ENCODE results near the gene CACNG4. TPM values are rescaled to one million over a fixed set of nuclear protein-coding genes. Genes with fewer than 3 reads are reported as not detected.

The CACNG4 gene
- polyA plus RNA-seq, 1 experiment = 0.25 TPM

DNA sequence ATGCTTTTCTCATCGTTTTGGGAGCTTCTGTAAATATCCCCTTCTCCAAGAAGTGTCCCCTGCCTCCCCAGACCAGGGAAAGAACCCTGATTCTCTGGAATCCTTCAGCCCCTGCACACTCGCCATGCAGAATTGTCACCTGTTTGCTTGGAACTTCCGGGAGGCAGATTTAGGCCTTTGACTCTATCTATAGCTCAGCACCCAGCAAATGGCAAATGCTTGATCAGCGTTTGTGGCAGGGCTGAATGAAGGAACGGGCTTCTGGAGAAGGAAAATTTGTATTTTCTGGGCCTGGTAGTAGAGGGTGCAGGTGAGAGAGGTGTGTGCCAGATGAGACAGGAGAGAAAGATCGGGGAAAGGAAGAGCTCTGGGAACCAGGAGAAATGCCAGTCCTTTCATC lies 18.3 kb upstream of the CACNG4 start:
- CTCF ChIA-PET = no interaction called here
- DNase-seq (ENCODE audit: low read depth, low spot score) = no peak
- Histone ChIP-seq H3K9me3 (ENCODE audit: control insufficient read depth, insufficient read depth, low read length) (peaks cover 6% of the 10 kb centered on the region), H3K27ac (ENCODE audit: low read depth, low read length) (no peak overlapping the region), H3K27me3 (ENCODE audit: control insufficient read depth, insufficient read depth, low read length) (peaks cover 11% of the 10 kb centered on the region), H3K4me3 (ENCODE audit: low read depth, low read length) (no peak overlapping the region)
- TF ChIP-seq, protein P1, sequence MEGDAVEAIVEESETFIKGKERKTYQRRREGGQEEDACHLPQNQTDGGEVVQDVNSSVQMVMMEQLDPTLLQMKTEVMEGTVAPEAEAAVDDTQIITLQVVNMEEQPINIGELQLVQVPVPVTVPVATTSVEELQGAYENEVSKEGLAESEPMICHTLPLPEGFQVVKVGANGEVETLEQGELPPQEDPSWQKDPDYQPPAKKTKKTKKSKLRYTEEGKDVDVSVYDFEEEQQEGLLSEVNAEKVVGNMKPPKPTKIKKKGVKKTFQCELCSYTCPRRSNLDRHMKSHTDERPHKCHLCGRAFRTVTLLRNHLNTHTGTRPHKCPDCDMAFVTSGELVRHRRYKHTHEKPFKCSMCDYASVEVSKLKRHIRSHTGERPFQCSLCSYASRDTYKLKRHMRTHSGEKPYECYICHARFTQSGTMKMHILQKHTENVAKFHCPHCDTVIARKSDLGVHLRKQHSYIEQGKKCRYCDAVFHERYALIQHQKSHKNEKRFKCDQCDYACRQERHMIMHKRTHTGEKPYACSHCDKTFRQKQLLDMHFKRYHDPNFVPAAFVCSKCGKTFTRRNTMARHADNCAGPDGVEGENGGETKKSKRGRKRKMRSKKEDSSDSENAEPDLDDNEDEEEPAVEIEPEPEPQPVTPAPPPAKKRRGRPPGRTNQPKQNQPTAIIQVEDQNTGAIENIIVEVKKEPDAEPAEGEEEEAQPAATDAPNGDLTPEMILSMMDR (IDR thresholded peaks at IDR 0.05; ENCODE audit: low read depth, low read length) = no peak
- POLR2A ChIA-PET = no interaction called here

DNA sequence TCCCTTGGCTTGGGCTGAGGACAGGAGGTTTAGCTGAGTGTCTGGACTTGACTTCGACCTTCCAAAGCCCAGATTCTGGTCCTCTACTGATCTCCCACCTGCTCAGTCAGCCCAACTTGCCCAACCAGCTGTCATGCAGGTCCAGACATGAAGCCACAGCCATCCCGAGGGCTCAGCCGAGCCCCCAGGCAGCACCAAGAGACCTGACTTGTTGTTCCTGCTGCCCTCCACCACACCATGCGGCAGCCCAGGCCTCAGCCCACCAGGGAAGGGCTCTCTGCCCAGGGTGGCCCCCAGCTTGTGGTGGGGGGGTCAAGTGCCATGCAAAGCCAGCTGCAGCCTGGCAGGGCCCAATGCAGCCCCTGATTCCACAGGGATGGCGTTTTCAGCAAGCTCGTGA lies 17.2 kb upstream of the CACNG4 start:
- no peak overlapping the region for H3K4me3 ChIP-seq (ENCODE audit: low read depth, low read length)
- TF ChIP-seq, protein P1 (IDR thresholded peaks at IDR 0.05; ENCODE audit: low read depth, low read length) = no peak
- POLR2A ChIA-PET = no interaction called here
- H3K27me3 ChIP-seq (ENCODE audit: control insufficient read depth, insufficient read depth, low read length) = peaks cover 8% of the 10 kb centered on the region
- no peak for DNase-seq (ENCODE audit: low read depth, low spot score)
- CTCF ChIA-PET = no interaction called here
- H3K9me3 ChIP-seq (ENCODE audit: control insufficient read depth, insufficient read depth, low read length) = peaks cover 6% of the 10 kb centered on the region
- H3K27ac ChIP-seq (ENCODE audit: low read depth, low read length) = no peak overlapping the region

GRCh38 chr17:66948061-66948750 lies 16.3 kb upstream of the CACNG4 start:
- Histone ChIP-seq H3K27me3 (ENCODE audit: control insufficient read depth, insufficient read depth, low read length) (peaks cover 8% of the 10 kb centered on the region), H3K27ac (ENCODE audit: low read depth, low read length) (no peak overlapping the region), H3K4me3 (ENCODE audit: low read depth, low read length) (no peak overlapping the region), H3K9me3 (ENCODE audit: control insufficient read depth, insufficient read depth, low read length) (peaks cover 6% of the 10 kb centered on the region)
- TF ChIP-seq, protein P1 (IDR thresholded peaks at IDR 0.05; ENCODE audit: low read depth, low read length) = no peak
- CTCF ChIA-PET = no interaction called here
- POLR2A ChIA-PET = no interaction called here
- no peak for DNase-seq (ENCODE audit: low read depth, low spot score)

DNA sequence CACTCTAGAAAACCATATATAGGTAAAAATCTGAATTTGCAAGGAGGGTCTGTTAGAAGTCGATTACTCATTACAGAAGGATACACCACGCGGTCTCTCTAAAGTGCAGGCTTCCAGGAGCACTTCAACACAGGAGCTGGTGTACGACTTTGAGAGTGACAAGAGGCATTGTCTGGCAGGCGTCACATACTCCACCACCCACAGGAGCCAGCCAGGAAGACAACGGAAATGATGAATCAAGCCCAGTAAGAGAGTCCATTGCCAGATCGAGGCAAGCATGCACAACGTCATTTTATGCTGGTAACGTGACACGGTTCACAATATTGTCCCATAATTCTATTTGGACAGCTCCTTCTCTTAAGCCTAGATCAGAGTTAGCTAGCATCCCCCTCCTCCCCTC lies 15.0 kb upstream of the CACNG4 start:
- Histone ChIP-seq H3K27ac (ENCODE audit: low read depth, low read length) (no peak overlapping the region), H3K9me3 (ENCODE audit: control insufficient read depth, insufficient read depth, low read length) (peaks cover 6% of the 10 kb centered on the region), H3K27me3 (ENCODE audit: control insufficient read depth, insufficient read depth, low read length) (peaks cover 8% of the 10 kb centered on the region), H3K4me3 (ENCODE audit: low read depth, low read length) (no peak overlapping the region)
- CTCF ChIA-PET = no interaction called here
- no peak for DNase-seq (ENCODE audit: low read depth, low spot score)
- POLR2A ChIA-PET = no interaction called here
- TF ChIP-seq, protein P1 (IDR thresholded peaks at IDR 0.05; ENCODE audit: low read depth, low read length) = no peak

- Histone ChIP-seq H3K9me3 (ENCODE audit: control insufficient read depth, insufficient read depth, low read length) (peaks cover 6% of the 10 kb centered on the region), H3K4me3 (ENCODE audit: low read depth, low read length) (no peak overlapping the region), H3K27me3 (ENCODE audit: control insufficient read depth, insufficient read depth, low read length) (peaks cover 8% of the 10 kb centered on the region), H3K27ac (ENCODE audit: low read depth, low read length) (no peak overlapping the region)
- CTCF ChIA-PET = interaction anchor here (1.0 kb wide), 1 partner anchor 236 kb away, joined by 3 read pairs; no protein-coding TSS in a partner anchor
- POLR2A ChIA-PET = no interaction called here
- DNase-seq (ENCODE audit: low read depth, low spot score) = no peak
- TF ChIP-seq, protein P1 (IDR thresholded peaks at IDR 0.05; ENCODE audit: low read depth, low read length) = no peak
These were observed 14.2 kb upstream of the CACNG4 start for GRCh38 chr17:66950325-66950724.
